Upper lobe of left lung (tissue), 4 donors: ENCODE measurements around the gene TMCO4.

Experiments
- EP300 ChIP-seq, 4 donors: sonication (generic); formaldehyde crosslinking; IDR thresholded peaks; one replicate each; pipeline ENCODE4 v1.5.1; 2017; ENCODE audit warnings: antibody characterized with exemption in 4 of 4, control low read depth in 2 of 4
- POLR2A ChIP-seq, 4 donors: fragments of 450-650 bp; IDR thresholded peaks; one replicate each; pipeline ENCODE4 v1.5.1; 2016 to 2017; ENCODE audit warnings: antibody characterized with exemption in 4 of 4, mild to moderate bottlenecking in 2 of 4
- POLR2AphosphoS5 ChIP-seq, 2 donors: sonication (generic); formaldehyde crosslinking; IDR thresholded peaks; one replicate each; pipeline ENCODE4 v1.5.1; 2017; ENCODE audit warnings: antibody characterized with exemption in 2 of 2
- TF ChIP-seq, protein P1 (sequence below), 6 experiments: fragments of 450-650 bp in 4 of 6; fragments of 200-600 bp in 2 of 6; sonication (generic) in 2 of 6; IDR thresholded peaks; one replicate each; pipeline ENCODE4 v1.5.1; 2016 to 2019; ENCODE audit warnings: antibody characterized with exemption in 6 of 6

DNA sequence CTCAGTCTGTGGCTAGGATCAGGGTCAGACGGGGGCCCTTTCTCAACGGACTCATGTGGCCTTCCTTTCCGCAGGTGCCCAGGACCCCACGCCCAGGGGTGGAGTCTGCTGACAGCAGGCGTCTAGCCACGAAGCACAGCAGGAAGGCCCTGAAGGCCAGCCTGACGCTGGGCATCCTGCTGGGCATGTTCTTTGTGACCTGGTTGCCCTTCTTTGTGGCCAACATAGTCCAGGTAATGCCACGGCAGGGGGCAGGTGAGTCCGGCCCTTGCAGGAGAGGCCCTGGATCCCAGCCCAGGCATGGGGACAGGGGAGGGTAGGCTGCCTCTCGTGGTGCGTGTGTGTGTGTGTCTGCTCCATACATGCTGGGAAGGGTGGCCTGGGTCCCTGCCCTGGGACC, 121.2 kb downstream of the TMCO4 start:
- TF ChIP-seq POLR2A (IDR thresholded peaks at IDR 0.05) (no peak), EP300 (IDR thresholded peaks at IDR 0.05) (no peak), POLR2AphosphoS5 (IDR thresholded peaks at IDR 0.05) (no peak)
- TF ChIP-seq, protein P1, sequence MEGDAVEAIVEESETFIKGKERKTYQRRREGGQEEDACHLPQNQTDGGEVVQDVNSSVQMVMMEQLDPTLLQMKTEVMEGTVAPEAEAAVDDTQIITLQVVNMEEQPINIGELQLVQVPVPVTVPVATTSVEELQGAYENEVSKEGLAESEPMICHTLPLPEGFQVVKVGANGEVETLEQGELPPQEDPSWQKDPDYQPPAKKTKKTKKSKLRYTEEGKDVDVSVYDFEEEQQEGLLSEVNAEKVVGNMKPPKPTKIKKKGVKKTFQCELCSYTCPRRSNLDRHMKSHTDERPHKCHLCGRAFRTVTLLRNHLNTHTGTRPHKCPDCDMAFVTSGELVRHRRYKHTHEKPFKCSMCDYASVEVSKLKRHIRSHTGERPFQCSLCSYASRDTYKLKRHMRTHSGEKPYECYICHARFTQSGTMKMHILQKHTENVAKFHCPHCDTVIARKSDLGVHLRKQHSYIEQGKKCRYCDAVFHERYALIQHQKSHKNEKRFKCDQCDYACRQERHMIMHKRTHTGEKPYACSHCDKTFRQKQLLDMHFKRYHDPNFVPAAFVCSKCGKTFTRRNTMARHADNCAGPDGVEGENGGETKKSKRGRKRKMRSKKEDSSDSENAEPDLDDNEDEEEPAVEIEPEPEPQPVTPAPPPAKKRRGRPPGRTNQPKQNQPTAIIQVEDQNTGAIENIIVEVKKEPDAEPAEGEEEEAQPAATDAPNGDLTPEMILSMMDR (IDR thresholded peaks at IDR 0.05) = no peak
